Activated CD8-positive, alpha-beta T cell treated with anti-CD3 and anti-CD28 coated beads for 36 hours (primary cell): Measurements from ENCODE around the gene CRMP1. TPM values are rescaled to one million over a fixed set of nuclear protein-coding genes. Genes with fewer than 3 reads are reported as not detected.

Experiments used
- ATAC-seq: fragments of 200-7000 bp; cut with Tn5 transposase; one replicate; pipeline ENCODE4 v1.10.0; 2021; ENCODE audit warnings: mild to moderate bottlenecking, moderate library complexity
- CTCF ChIA-PET: fragments of 350-600 bp; sonication (Branson Sonifier 250); formaldehyde crosslinking; loops from one replicate; lab custom pipeline; 2021; ENCODE audit warnings: antibody characterized with exemption; lab: Charles Lee
- POLR2A ChIA-PET: fragments of 350-600 bp; sonication (Branson Sonifier 250); formaldehyde crosslinking; loops from one replicate; lab custom pipeline; 2021; ENCODE audit warnings: antibody characterized with exemption; lab: Charles Lee
- DNase-seq: peaks from one replicate; pipeline ENCODE4 v3.0.0-alpha.2; 2020
- H3K27ac Mint-ChIP-seq: one replicate; pipeline ENCODE4 v1.8.0; 2021; ENCODE audit warnings: mild to moderate bottlenecking, mixed read lengths
- H3K27me3 Mint-ChIP-seq: one replicate; pipeline ENCODE4 v1.8.0; 2021; ENCODE audit warnings: mixed read lengths
- H3K36me3 Mint-ChIP-seq: one replicate; pipeline ENCODE4 v1.8.0; 2021; ENCODE audit warnings: low read depth, mixed read lengths
- H3K4me1 Mint-ChIP-seq: one replicate; pipeline ENCODE4 v1.8.0; 2021; ENCODE audit warnings: low read depth, mixed read lengths
- H3K4me3 Mint-ChIP-seq: one replicate; pipeline ENCODE4 v1.8.0; 2021; ENCODE audit warnings: mild to moderate bottlenecking, moderate library complexity, mixed read lengths
- H3K9me3 Mint-ChIP-seq: one replicate; pipeline ENCODE4 v1.8.0; 2021; ENCODE audit warnings: mixed read lengths
- CTCF ChIP-seq: fragments of 200-600 bp; IDR thresholded peaks from one replicate; pipeline ENCODE4 v1.8.0; 2022; ENCODE audit warnings: antibody characterized with exemption, mild to moderate bottlenecking
- intact Hi-C: fragments of 100-400 bp; cut with micrococcal nuclease; formaldehyde crosslinking; loops from one replicate; pipeline ENCODE4 v1.10.0; 2022
- total RNA-seq, 2 experiments: library from RNA; stranded (reverse); gene quantifications; one replicate each; pipeline ENCODE4 v1.2.3, GENCODE V29; 2021

The CRMP1 gene
- total RNA-seq, 2 experiments from 2014 or later: not detected

- H3K27me3 Mint-ChIP-seq: no peaks in the 10 kb centered on the region
- no peaks in the 10 kb centered on the region for H3K9me3 Mint-ChIP-seq
- intact Hi-C loops: no loop called here
- no peak for TF ChIP-seq CTCF
- no peaks in the 10 kb centered on the region for H3K4me1 Mint-ChIP-seq
- no peaks in the 10 kb centered on the region for H3K36me3 Mint-ChIP-seq
- CTCF ChIA-PET: no interaction called here
- POLR2A ChIA-PET: no interaction called here
- DNase-seq: no peak
- no peak overlapping the region for H3K27ac Mint-ChIP-seq
- no peak overlapping the region for H3K4me3 Mint-ChIP-seq
- no peak for ATAC-seq
Measured at GRCh38 chr4:5789141-5789540, 103.7 kb downstream of the CRMP1 start.

GRCh38 chr4:5788144-5788543, 104.7 kb downstream of the CRMP1 start:
- no peak for TF ChIP-seq CTCF
- DNase-seq (no peak), ATAC-seq (no peak)
- Mint-ChIP-seq H3K27me3 (no peaks in the 10 kb centered on the region), H3K36me3 (no peaks in the 10 kb centered on the region), H3K4me1 (no peaks in the 10 kb centered on the region), H3K4me3 (no peak overlapping the region), H3K9me3 (no peaks in the 10 kb centered on the region), H3K27ac (no peak overlapping the region)
- ChIA-PET POLR2A (no interaction called here), CTCF (no interaction called here)
- intact Hi-C loops: no loop called here

GRCh38 chr4:5787311-5787710, 105.6 kb downstream of the CRMP1 start:
- no peaks in the 10 kb centered on the region for H3K27me3 Mint-ChIP-seq
- DNase-seq (no peak), ATAC-seq (no peak)
- no peaks in the 10 kb centered on the region for H3K36me3 Mint-ChIP-seq
- POLR2A ChIA-PET: no interaction called here
- CTCF ChIA-PET: no interaction called here
- H3K4me1 Mint-ChIP-seq: no peaks in the 10 kb centered on the region
- intact Hi-C loops: no loop called here
- no peaks in the 10 kb centered on the region for H3K9me3 Mint-ChIP-seq
- no peak overlapping the region for H3K4me3 Mint-ChIP-seq
- H3K27ac Mint-ChIP-seq: no peak overlapping the region
- TF ChIP-seq CTCF: no peak

GRCh38 chr4:5785806-5786680, 106.8 kb downstream of the CRMP1 start:
- DNase-seq (no peak), ATAC-seq (no peak)
- TF ChIP-seq CTCF: no peak
- Mint-ChIP-seq H3K4me1 (no peaks in the 10 kb centered on the region), H3K4me3 (no peak overlapping the region), H3K27me3 (no peaks in the 10 kb centered on the region), H3K9me3 (no peaks in the 10 kb centered on the region), H3K36me3 (no peaks in the 10 kb centered on the region), H3K27ac (no peak overlapping the region)
- ChIA-PET POLR2A (no interaction called here), CTCF (no interaction called here)
- intact Hi-C loops: no loop called here

GRCh38 chr4:5784960-5785611, 107.8 kb downstream of the CRMP1 start:
- CTCF ChIA-PET: no interaction called here
- ATAC-seq: no peak

More at GRCh38 chr4:5784960-5785611, 107.8 kb downstream of the CRMP1 start:
- Mint-ChIP-seq H3K4me1 (no peaks in the 10 kb centered on the region), H3K4me3 (no peak overlapping the region), H3K9me3 (no peaks in the 10 kb centered on the region), H3K27me3 (no peaks in the 10 kb centered on the region), H3K27ac (no peak overlapping the region), H3K36me3 (no peaks in the 10 kb centered on the region)
- intact Hi-C loops: no loop called here
- POLR2A ChIA-PET: no interaction called here
- no peak for DNase-seq
- TF ChIP-seq CTCF: no peak
